ENCODE measurements around the gene PLXNC1.

Gene PLXNC1

DNA sequence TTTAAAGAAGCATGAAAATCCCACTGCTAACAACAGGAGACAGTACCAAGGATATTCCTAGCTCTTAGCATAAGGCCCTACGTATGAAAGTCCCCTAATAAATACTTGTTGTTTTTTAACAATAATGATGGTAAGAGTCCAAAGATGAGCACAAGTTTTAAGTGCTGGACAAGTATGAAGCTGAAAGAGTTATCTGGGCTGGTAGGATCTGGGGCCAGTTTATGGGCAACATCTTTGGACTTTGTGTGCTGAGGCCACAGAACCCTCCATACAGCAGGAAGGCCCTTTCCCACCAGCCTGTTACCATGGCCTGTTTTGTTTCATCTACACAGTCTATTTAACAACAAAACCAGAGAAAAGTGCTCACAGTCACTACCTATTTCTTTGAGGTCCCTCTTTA is 12.5 kb upstream of the PLXNC1 start:
- DNase-seq = no peak

- DNase-seq = no peak
Observed at GRCh38 chr12:94139816-94140215, 8.6 kb upstream of the PLXNC1 start.

GRCh38 chr12:94140556-94140955 is 7.8 kb upstream of the PLXNC1 start:
- no peak for DNase-seq

DNA sequence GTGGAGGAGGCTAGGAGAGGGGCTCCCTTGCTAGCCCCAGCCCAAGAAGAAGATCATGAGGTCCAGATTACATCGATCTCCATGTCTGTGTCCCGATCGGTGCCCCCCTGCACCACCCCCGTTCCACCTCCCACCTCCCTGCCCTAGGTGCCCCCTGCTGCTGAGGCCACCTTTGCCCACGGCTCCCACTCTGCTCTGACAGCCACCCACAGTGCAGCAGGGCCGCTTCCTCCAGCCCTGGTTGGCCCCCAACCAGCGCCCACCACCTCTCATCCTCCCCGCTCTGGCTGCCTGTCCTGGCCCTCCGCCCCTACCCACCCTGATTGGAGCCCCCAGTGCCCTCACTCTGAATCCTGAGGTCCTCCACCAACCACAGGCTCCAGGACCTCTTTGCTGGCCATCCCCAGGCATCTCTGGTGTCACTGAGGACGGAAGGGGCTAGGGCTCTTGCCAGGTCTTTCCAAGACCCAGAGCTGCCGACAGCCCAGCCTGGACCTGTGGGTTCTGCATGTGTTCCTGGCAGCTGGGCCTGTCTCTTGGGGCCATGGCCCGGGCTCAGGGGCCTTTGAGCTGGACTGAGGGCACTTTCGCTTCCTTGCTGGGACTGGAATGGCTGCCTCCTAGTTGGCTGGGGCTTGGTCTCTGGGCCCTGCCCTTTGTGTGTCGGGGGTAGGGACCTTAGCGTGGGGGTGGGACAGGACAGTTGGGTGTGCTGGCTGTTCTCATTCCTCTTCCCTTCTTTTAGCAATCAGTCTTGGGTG is 7.2 kb upstream of the PLXNC1 start:
- no peak for DNase-seq

GRCh38 chr12:94141892-94142291 is 6.5 kb upstream of the PLXNC1 start:
- DNase-seq = no peak

DNA sequence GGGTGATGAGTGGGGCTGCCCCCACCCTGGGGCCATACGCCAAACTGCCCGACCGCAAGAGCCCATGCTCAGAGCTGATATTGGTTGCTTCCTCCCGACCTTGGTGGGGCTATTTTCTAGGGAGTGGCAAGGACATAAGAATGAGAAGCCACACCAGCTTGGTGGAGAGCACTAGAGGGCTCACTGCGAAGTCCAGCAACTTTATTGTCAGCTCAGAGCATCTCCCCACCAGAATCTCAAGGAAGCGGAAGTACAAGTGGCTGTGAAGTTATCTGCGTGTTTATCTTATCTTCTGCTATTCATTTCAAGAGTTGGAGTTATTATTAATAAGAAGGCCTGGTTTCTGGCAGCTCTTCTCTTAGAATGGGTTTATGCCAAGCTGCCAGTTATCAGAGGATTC is 4.9 kb upstream of the PLXNC1 start:
- no peak for DNase-seq

DNA sequence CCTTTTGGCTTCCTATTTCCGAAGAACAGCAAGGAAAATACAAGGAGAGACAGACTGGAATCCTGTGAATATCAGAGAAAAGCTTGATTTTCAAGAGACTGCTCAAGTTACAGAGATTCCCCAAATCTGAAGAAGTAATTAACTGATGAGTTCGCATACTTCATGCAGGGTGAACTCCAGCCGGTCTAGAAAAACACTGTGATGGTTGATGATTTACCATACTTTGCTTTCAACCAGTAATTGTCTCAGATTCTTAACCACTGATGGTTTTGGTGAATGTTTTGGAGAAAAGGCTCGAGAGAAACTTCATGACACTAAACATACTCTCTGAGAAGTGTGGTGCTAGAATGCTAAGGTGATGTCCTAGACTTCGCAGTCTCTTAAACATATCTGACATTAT is 4.4 kb upstream of the PLXNC1 start:
- DNase-seq = no peak

GRCh38 chr12:94144781-94145180 is 3.6 kb upstream of the PLXNC1 start:
- DNase-seq = no peak

DNA sequence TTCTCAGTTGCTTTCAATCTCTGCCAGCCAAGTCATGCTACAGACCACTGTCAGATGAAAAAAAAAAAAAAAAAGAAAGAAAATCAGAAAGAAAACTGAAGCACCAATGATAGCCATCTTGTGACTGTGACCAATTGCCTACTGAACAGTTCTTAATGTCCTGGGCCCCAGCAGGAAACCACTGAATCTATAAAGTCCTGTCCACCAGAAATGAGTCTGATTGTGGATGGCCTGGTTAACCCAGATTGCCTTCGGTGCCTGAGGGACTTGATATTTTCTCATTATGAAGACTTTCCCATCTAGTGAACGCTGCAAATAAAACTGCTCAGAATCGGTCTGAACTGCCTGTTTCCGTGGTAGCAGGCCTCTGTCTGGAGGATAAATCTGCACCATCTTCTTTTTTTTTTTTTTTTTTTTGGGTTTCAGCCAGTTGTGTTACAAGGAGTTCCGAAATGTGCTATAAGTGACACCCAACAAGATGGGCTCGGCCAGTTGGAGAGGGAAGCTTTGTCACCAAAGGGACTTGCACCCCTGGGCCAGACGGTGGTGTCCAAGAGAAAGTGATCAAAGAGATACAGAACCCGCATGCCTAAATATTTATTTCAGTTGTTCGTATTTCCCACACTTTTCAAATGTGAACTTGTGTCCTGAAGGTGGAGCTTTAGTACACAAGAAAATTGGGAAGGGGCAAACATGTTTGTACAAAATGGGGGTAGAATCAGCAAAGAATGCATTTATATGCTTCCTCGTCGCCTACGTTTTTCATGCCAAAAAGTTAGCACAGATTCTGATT is 3.0 kb upstream of the PLXNC1 start:
- no peak for DNase-seq

- DNase-seq = no peak
Observed at GRCh38 chr12:94146166-94146936, 2.0 kb upstream of the PLXNC1 start.

DNA sequence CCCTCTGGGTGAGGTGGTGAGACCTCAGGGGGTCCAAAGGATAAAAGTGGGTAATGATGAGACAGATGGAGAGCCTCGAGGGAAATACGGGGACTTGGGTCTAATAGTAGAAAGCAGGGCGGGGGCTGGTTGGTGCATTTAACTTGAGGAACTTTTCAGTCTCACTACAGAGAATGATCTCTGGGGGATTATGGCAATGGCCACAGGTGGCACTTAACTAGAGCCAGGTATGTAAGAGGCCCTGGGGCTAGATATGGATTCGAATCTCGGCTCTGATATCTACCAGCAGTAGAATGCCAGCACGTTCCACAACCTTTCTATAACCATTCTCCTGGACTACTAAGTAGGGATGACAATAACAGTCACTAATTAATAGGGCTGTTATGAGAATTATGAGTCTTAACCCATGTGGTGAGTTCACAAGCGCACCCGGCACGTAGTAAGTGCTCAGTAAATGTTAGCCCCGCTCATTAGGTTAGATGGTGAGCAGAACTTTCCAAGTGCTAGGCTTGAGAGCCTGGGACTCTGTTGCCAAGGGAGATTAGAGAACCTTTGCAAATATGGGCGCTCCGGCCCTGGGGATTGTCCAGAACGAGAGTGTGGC is 888 bp upstream of the PLXNC1 start:
- DNase-seq = no peak

DNA sequence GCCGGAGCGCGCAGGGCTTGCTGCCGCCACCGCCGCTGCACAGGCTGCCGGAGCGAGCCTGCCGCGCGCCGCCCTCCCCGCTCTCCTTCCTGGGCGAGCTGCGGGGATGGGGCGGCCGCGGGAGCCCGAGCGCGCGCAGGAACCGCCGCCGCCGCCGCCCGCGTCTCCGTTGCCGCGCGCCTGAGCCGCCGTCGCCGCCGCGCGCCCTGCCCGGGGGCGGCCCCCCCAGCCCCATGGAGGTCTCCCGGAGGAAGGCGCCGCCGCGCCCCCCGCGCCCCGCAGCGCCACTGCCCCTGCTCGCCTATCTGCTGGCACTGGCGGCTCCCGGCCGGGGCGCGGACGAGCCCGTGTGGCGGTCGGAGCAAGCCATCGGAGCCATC is 352 bp downstream of the PLXNC1 start:
- no peak for DNase-seq

- DNase-seq = peak in 1 of 2 experiments; percentile 34
Observed at GRCh38 chr12:94149119-94149780, 873 bp downstream of the PLXNC1 start.

DNA sequence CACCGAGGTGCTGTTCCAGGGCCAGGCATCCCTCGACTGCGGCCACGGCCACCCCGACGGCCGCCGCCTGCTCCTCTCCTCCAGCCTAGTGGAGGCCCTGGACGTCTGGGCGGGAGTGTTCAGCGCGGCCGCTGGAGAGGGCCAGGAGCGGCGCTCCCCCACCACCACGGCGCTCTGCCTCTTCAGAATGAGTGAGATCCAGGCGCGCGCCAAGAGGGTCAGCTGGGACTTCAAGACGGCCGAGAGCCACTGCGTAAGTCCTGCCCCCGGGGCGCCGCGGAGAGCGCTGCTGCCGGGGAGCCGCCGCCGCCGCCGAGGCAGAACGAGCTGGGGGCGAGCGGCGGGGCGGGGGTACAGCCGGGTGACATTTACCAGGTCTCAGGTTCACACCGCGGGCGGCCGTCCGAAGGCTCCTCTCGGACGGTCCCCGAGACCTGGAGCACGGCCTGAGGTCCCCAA is 1.4 kb downstream of the PLXNC1 start:
- peak in 1 of 2 experiments; percentile 47 for DNase-seq

DNA sequence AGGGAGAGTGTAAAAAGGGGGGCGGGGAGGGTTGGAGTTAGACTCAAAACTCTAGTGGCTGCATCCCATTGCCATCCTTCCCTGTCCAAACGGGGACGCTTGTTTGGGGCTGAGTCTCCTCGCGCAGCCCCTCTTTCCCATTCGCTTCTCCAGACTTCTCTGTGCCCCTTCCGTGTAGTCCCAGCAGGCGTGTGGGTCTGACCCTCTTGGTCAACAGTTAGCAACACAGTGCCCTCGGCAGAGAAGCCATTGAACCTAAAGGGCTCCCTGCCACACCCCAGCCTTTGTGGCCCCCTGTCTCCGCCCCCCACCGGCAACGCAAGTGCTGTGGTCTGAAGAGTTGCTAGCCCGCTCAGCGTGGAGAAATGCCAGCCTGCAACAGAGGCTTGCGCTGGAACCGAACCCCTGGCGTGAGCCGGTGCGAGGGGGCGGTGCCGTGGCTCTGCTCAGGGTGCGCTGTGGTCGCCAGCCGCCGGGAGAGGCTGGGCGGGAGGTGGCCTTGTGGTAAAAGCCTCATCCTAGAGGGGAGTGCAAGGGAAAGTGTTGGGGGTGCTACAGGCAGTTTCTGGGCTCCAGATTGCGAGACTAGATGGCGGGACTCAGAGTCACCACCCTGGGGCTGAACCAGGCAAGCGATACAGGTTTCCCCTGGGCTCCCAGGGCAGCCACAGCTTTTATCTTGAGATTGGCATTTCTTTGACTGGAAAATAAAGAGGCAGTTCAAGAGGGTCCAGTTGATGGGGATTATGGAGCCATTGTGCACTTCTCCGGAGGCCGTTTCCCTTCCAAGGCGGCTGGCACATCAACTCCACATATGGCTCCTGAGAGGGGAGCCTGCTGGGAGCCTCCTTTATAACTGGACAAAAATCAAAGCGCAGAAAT is 2.1 kb downstream of the PLXNC1 start:
- peak in 1 of 2 experiments; percentile 30 for DNase-seq

- DNase-seq = no peak
Observed at GRCh38 chr12:94151582-94151981, 3.2 kb downstream of the PLXNC1 start.

- DNase-seq = peak in 1 of 2 experiments; percentile 3
Observed at GRCh38 chr12:94152292-94153078, 4.1 kb downstream of the PLXNC1 start.

- no peak for DNase-seq
Observed at GRCh38 chr12:94157181-94157580, 8.8 kb downstream of the PLXNC1 start.

DNA sequence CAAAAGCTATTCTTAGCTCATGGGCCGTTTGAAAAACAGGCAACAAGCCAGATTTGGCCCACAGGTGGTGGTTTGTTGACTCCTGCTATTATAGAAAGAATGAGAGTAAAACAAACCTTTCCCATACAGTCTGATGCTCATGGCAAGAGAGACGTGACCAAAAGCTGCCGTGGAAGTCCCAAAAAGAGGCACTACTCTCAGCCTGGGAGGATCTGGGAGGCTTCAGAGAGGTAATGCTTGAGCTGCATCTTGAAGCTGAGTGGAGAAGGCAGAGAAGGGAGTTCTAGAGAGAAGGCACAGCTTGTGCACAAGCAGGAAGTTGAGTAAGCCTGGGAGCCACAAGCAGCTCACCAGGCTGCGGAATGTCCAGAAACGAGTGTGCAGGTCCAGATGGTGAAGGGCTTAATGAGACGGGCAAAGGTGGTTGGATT is 9.6 kb downstream of the PLXNC1 start:
- no peak for DNase-seq

GRCh38 chr12:94158666-94159065 is 10.3 kb downstream of the PLXNC1 start:
- no peak for DNase-seq

DNA sequence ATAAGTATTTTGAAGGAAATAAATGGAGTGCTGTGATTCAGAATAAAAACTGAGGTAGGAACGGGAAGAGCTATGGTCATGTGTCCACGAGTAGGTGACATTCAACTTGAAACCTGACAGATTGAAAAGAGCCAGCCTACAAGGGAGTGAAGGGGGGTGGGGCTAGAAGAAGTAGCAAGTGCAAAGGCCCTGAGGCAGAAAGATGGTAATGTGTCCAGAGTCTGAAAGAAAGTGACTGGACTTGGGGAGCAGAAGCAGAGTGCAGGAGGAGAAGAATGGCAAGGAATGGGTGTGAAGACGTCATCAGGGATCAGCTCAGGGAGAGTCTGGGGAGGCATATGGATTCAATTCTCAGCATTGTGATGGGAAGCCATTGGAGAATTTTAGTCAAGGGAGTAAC is 13.7 kb downstream of the PLXNC1 start:
- no peak for DNase-seq
